Testis (tissue), 2 donors: ENCODE measurements around the gene KRTAP5-5.

Experiments used
- POLR2A ChIP-seq: fragments of 450-650 bp; IDR thresholded peaks from one replicate; pipeline ENCODE4 v1.6.1; 2017; ENCODE audit warnings: antibody characterized with exemption, mild to moderate bottlenecking, moderate library complexity
- TF ChIP-seq, protein P1 (sequence below), 3 experiments: fragments of 450-650 bp in 2 of 3; fragments of 200-600 bp in 1 of 3; sonication (generic) in 1 of 3; IDR thresholded peaks; one replicate each; pipeline ENCODE4 v1.5.1; 2016 to 2019; ENCODE audit warnings: antibody characterized with exemption in 3 of 3, mild to moderate bottlenecking in 2 of 3, moderate library complexity in 1 of 3

DNA sequence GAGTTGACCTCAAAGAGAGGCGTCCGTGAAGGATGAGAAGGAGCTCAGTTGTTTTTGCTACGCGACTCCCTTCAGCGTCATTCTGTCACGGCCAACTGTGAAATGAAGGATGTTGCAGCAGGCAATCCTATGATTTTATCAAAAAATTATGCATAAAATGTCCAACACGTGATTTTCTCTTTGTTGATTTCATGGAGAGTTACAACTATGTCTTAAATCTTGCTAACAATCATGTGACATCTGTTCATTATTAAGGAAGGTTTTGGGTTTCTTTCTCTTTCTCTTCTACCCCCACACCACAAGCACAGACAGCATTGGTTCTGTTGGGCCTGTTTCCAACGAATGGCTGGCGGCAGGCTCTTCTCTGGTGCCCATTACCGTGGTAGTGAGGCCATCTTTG is 11.3 kb upstream of the KRTAP5-5 start:
- TF ChIP-seq, protein P1, sequence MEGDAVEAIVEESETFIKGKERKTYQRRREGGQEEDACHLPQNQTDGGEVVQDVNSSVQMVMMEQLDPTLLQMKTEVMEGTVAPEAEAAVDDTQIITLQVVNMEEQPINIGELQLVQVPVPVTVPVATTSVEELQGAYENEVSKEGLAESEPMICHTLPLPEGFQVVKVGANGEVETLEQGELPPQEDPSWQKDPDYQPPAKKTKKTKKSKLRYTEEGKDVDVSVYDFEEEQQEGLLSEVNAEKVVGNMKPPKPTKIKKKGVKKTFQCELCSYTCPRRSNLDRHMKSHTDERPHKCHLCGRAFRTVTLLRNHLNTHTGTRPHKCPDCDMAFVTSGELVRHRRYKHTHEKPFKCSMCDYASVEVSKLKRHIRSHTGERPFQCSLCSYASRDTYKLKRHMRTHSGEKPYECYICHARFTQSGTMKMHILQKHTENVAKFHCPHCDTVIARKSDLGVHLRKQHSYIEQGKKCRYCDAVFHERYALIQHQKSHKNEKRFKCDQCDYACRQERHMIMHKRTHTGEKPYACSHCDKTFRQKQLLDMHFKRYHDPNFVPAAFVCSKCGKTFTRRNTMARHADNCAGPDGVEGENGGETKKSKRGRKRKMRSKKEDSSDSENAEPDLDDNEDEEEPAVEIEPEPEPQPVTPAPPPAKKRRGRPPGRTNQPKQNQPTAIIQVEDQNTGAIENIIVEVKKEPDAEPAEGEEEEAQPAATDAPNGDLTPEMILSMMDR (IDR thresholded peaks at IDR 0.05), result no peak
- no peak for TF ChIP-seq POLR2A
